ENCODE data around the gene TMSB10.

DNA sequence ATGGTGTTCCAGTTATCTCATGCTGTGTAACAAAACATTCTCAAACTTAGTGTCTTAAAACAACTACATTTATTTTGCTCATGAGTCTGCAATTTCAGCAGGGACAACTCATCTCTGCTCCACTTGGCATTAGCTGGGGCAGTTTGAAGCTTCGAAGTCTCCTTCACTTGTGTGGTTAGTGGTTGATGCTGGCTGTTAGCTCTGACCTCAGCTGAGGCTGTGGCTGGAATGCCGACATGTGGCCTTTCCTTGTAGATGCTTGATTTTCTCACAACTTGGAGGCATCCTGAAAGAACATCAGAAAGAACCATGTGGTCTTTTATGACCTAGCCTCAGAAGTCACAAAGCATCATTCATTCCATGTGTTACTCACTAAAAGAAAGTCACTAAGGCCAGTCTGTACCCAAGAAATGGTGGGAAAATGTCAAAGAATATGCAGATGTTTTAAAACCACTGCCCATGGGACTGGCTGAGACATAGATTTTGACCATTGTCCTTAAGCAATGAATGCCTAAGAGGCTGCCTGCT lies 3.8 kb upstream of the TMSB10 start:
- TF ChIP-seq, protein P1, sequence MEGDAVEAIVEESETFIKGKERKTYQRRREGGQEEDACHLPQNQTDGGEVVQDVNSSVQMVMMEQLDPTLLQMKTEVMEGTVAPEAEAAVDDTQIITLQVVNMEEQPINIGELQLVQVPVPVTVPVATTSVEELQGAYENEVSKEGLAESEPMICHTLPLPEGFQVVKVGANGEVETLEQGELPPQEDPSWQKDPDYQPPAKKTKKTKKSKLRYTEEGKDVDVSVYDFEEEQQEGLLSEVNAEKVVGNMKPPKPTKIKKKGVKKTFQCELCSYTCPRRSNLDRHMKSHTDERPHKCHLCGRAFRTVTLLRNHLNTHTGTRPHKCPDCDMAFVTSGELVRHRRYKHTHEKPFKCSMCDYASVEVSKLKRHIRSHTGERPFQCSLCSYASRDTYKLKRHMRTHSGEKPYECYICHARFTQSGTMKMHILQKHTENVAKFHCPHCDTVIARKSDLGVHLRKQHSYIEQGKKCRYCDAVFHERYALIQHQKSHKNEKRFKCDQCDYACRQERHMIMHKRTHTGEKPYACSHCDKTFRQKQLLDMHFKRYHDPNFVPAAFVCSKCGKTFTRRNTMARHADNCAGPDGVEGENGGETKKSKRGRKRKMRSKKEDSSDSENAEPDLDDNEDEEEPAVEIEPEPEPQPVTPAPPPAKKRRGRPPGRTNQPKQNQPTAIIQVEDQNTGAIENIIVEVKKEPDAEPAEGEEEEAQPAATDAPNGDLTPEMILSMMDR (conservative IDR thresholded peaks at IDR 0.05 in 1 of 2, IDR thresholded peaks at IDR 0.05 in 1 of 2; ENCODE audit: extremely low read depth in 1 of 2, insufficient read depth in 1 of 2, low read depth in 1 of 2, low read length in 2 of 2), result no peak
- no peak for TF ChIP-seq EZH2 (IDR thresholded peaks at IDR 0.05; ENCODE audit: borderline replicate concordance, low read length)
